Endodermal cell (in vitro differentiated cells): ENCODE data around the gene TDRD1. TPM values are rescaled to one million over a fixed set of nuclear protein-coding genes. Genes with fewer than 3 reads are reported as not detected.

ENCODE experiments used
- DNase-seq: peaks from one replicate; pipeline ENCODE4 v3.0.0-alpha.2; 2017
- H3K27ac ChIP-seq: 2 replicates; pipeline ENCODE4 v1.5.1; 2013; ENCODE audit warnings: mild to moderate bottlenecking, low read depth, low read length, moderate library complexity
- H3K27me3 ChIP-seq: 2 replicates; pipeline ENCODE4 v1.6.1; 2013; ENCODE audit warnings: mild to moderate bottlenecking, low read length, moderate library complexity; ENCODE audit not compliant: insufficient read depth, control insufficient read depth, poor library complexity, severe bottlenecking
- H3K36me3 ChIP-seq: 2 replicates; pipeline ENCODE4 v1.7.0; 2013; ENCODE audit warnings: mild to moderate bottlenecking, low read length, moderate library complexity; ENCODE audit not compliant: control insufficient read depth, insufficient read depth
- H3K4me1 ChIP-seq: one replicate; pipeline ENCODE4 v1.7.0; 2013; ENCODE audit warnings: low read length; ENCODE audit not compliant: control insufficient read depth, insufficient read depth
- H3K4me3 ChIP-seq: 2 replicates; pipeline ENCODE4 v1.5.1; 2013; ENCODE audit warnings: mild to moderate bottlenecking, low read length, moderate library complexity
- H3K9ac ChIP-seq: 2 replicates; pipeline ENCODE4 v1.6.1; 2013; ENCODE audit warnings: mild to moderate bottlenecking, low read length, moderate library complexity; ENCODE audit not compliant: poor library complexity, severe bottlenecking; ENCODE audit errors: extremely low read depth
- H3K9me3 ChIP-seq: 2 replicates; pipeline ENCODE4 v1.6.1; 2013; ENCODE audit warnings: mild to moderate bottlenecking, low read length, moderate library complexity; ENCODE audit not compliant: control insufficient read depth
- H3K27ac Mint-ChIP-seq: 2 replicates; pipeline ENCODE4 v1.8.0; 2020; ENCODE audit warnings: mixed read lengths
- H3K27me3 Mint-ChIP-seq: 2 replicates; pipeline ENCODE4 v1.8.0; 2021; ENCODE audit warnings: mild to moderate bottlenecking, mixed read lengths; ENCODE audit not compliant: insufficient read depth
- H3K36me3 Mint-ChIP-seq: 2 replicates; pipeline ENCODE4 v1.8.0; 2020; ENCODE audit warnings: low read depth, mixed read lengths
- H3K4me1 Mint-ChIP-seq: 2 replicates; pipeline ENCODE4 v1.8.0; 2020; ENCODE audit warnings: mixed read lengths
- H3K4me3 Mint-ChIP-seq: 2 replicates; pipeline ENCODE4 v1.8.0; 2020; ENCODE audit warnings: mild to moderate bottlenecking, moderate library complexity, mixed read lengths
- H3K9me3 Mint-ChIP-seq: 2 replicates; pipeline ENCODE4 v1.8.0; 2020; ENCODE audit warnings: mild to moderate bottlenecking, mixed read lengths
- CTCF ChIP-seq: fragments of 200-600 bp; sonication (generic); conservative IDR thresholded peaks from 2 replicates; pipeline ENCODE4 v1.5.0; 2021; ENCODE audit warnings: antibody characterized with exemption, mild to moderate bottlenecking
- WGBS, 2 experiments: methylation state at CpG; one replicate each; pipeline versions ENCODE4 v1.1.5 to v1.1.7; 2013; ENCODE audit warnings: missing lambda C conversion rate in 2 of 2, mixed read lengths in 1 of 2; ENCODE audit not compliant: insufficient coverage in 1 of 2, insufficient read length in 1 of 2; 5-methylcytosine and 5-hydroxymethylcytosine counted together
- total RNA-seq, 2 donors: library from RNA; stranded (reverse); fragmentation: NEBNext Ultra II Directional in 1 of 2; extraction: Animal tissue kit (Norgen Biotek cat#: 25700) in 1 of 2; gene quantifications; 2 replicates in 1 of 2; 3 replicates in 1 of 2; pipeline ENCODE4 v1.2.1, GENCODE V29; 2021

TDRD1 gene
- total RNA-seq, 2 donors from 2014 or later, result 0.09 to 0.15 TPM

GRCh38 chr10:114256008-114256765 lies 77.0 kb downstream of the TDRD1 start:
- Mint-ChIP-seq H3K27me3 (no peaks in the 10 kb centered on the region), H3K4me3 (no peak overlapping the region), H3K9me3 (peaks cover 5% of the 10 kb centered on the region), H3K27ac (no peak overlapping the region), H3K36me3 (peaks cover 5% of the 10 kb centered on the region), H3K4me1 (peaks cover 12% of the 10 kb centered on the region)
- Histone ChIP-seq H3K9me3 (no peaks in the 10 kb centered on the region), H3K4me1 (no peaks in the 10 kb centered on the region), H3K9ac (no peak overlapping the region), H3K4me3 (no peak overlapping the region), H3K27ac (no peak overlapping the region), H3K27me3 (no peaks in the 10 kb centered on the region), H3K36me3 (no peaks in the 10 kb centered on the region)
- WGBS, 2 experiments, result 89 to 91% methylated on average over 10 to 12 of the region's 12 CpGs
- no peak for TF ChIP-seq CTCF
- no peak for DNase-seq

GRCh38 chr10:114256822-114257221 lies 77.7 kb downstream of the TDRD1 start:
- DNase-seq, result no peak
- no peaks in the 10 kb centered on the region for H3K9me3 ChIP-seq
- H3K4me3 ChIP-seq, result no peak overlapping the region
- Mint-ChIP-seq H3K4me3 (no peak overlapping the region), H3K9me3 (peaks cover 5% of the 10 kb centered on the region), H3K36me3 (peaks cover 5% of the 10 kb centered on the region), H3K27me3 (no peaks in the 10 kb centered on the region), H3K4me1 (peaks cover 12% of the 10 kb centered on the region), H3K27ac (no peak overlapping the region)
- H3K9ac ChIP-seq, result no peak overlapping the region
- TF ChIP-seq CTCF, result no peak
- H3K27me3 ChIP-seq, result no peaks in the 10 kb centered on the region
- 96 to 100% methylated on average over 1 to 3 of the region's 3 CpGs for WGBS, 2 experiments
- H3K4me1 ChIP-seq, result no peaks in the 10 kb centered on the region
- no peak overlapping the region for H3K27ac ChIP-seq
- no peaks in the 10 kb centered on the region for H3K36me3 ChIP-seq

GRCh38 chr10:114257498-114257897 lies 78.3 kb downstream of the TDRD1 start:
- no peak overlapping the region for H3K27ac Mint-ChIP-seq
- peaks cover 5% of the 10 kb centered on the region for H3K9me3 Mint-ChIP-seq
- TF ChIP-seq CTCF, result no peak
- no peak overlapping the region for H3K9ac ChIP-seq
- H3K27ac ChIP-seq, result no peak overlapping the region
- H3K9me3 ChIP-seq, result no peaks in the 10 kb centered on the region
- no peak overlapping the region for H3K4me3 ChIP-seq
- H3K27me3 ChIP-seq, result no peaks in the 10 kb centered on the region
- H3K4me3 Mint-ChIP-seq, result no peak overlapping the region
- peaks cover 15% of the 10 kb centered on the region for H3K4me1 Mint-ChIP-seq
- H3K36me3 Mint-ChIP-seq, result peaks cover 5% of the 10 kb centered on the region
- 85 to 93% methylated on average over 2 to 3 of the region's 3 CpGs for WGBS, 2 experiments
- no peaks in the 10 kb centered on the region for H3K36me3 ChIP-seq
- H3K4me1 ChIP-seq, result no peaks in the 10 kb centered on the region
- DNase-seq, result no peak
- no peaks in the 10 kb centered on the region for H3K27me3 Mint-ChIP-seq
